ENCODE data around the gene FAM89B.

Gene FAM89B

GRCh38 chr11:65539744-65540289 lies 32.5 kb upstream of the FAM89B start:
- DNase-seq = no peak

- DNase-seq = peak; percentile 55
Observed at GRCh38 chr11:65540290-65541092, 31.8 kb upstream of the FAM89B start.

- DNase-seq = no peak
Observed at GRCh38 chr11:65541093-65541982, 31.0 kb upstream of the FAM89B start.

GRCh38 chr11:65542738-65543390 lies 29.5 kb upstream of the FAM89B start:
- no peak for DNase-seq

- DNase-seq = no peak
Observed at GRCh38 chr11:65545853-65546216, 26.5 kb upstream of the FAM89B start.

GRCh38 chr11:65546217-65546958 lies 25.9 kb upstream of the FAM89B start:
- DNase-seq = peak; percentile 88

GRCh38 chr11:65547446-65548125 lies 24.8 kb upstream of the FAM89B start:
- DNase-seq = no peak

- DNase-seq = no peak
Observed at GRCh38 chr11:65548395-65548794, 23.9 kb upstream of the FAM89B start.

- no peak for DNase-seq
Observed at GRCh38 chr11:65549096-65549495, 23.2 kb upstream of the FAM89B start.

- peak; percentile 87 for DNase-seq
Observed at GRCh38 chr11:65551572-65552387, 20.6 kb upstream of the FAM89B start.

- DNase-seq = no peak
Observed at GRCh38 chr11:65552388-65552951, 19.9 kb upstream of the FAM89B start.

- peak; percentile 43 for DNase-seq
Observed at GRCh38 chr11:65553301-65554001, 18.9 kb upstream of the FAM89B start.

GRCh38 chr11:65554057-65554818 lies 18.1 kb upstream of the FAM89B start:
- DNase-seq = no peak

- DNase-seq = no peak
Observed at GRCh38 chr11:65554842-65555430, 17.4 kb upstream of the FAM89B start.

GRCh38 chr11:65555693-65556231 lies 16.6 kb upstream of the FAM89B start:
- no peak for DNase-seq

GRCh38 chr11:65556470-65557279 lies 15.7 kb upstream of the FAM89B start:
- no peak for DNase-seq

- no peak for DNase-seq
Observed at GRCh38 chr11:65557280-65558001, 14.9 kb upstream of the FAM89B start.
